HepG2 (cell line): ENCODE measurements around the gene SLC25A15. TPM values are rescaled to one million over a fixed set of nuclear protein-coding genes. Genes with fewer than 3 reads are reported as not detected.

Source experiments
- ARHGAP35 ChIP-seq: sonication (generic); formaldehyde crosslinking; IDR thresholded peaks from 2 replicates; pipeline ENCODE4 v1.9.0; 2022; ENCODE audit warnings: mild to moderate bottlenecking, inconsistent platforms, moderate library complexity, missing genetic modification reagents, borderline replicate concordance
- CHD4 ChIP-seq: fragments of 200-600 bp; sonication (generic); IDR thresholded peaks from 2 replicates; pipeline ENCODE4 v1.7.0; 2017; ENCODE audit warnings: mild to moderate bottlenecking, low read length, borderline replicate concordance
- KAT2B ChIP-seq: fragments of 150-350 bp; IDR thresholded peaks from 2 replicates; pipeline ENCODE4 v1.6.1; 2014; ENCODE audit warnings: low read depth, low read length, borderline replicate concordance
- MNT ChIP-seq: fragments of 450-650 bp; IDR thresholded peaks from 2 replicates; pipeline ENCODE4 v1.6.1; 2016
- MTF2 ChIP-seq: sonication (generic); formaldehyde crosslinking; IDR thresholded peaks from 2 replicates; pipeline ENCODE4 v1.5.0; 2020; ENCODE audit warnings: missing genetic modification reagents, borderline replicate concordance
- PCBP1 ChIP-seq: fragments of 200-400 bp; formaldehyde crosslinking; IDR thresholded peaks from 2 replicates; pipeline ENCODE4 v1.6.1; 2017; ENCODE audit warnings: mild to moderate bottlenecking, low read depth, low read length, borderline replicate concordance
- SMARCC2 ChIP-seq: fragments of 450-650 bp; IDR thresholded peaks from 2 replicates; pipeline ENCODE4 v1.6.1; 2017; ENCODE audit warnings: antibody characterized with exemption, mild to moderate bottlenecking
- ZNF225 ChIP-seq: sonication (generic); formaldehyde crosslinking; IDR thresholded peaks from 2 replicates; pipeline ENCODE4 v1.4.0; 2020; ENCODE audit warnings: mild to moderate bottlenecking, missing genetic modification reagents
- ZNF260 ChIP-seq: sonication (generic); formaldehyde crosslinking; IDR thresholded peaks from 2 replicates; pipeline ENCODE4 v1.4.0; 2020; ENCODE audit warnings: missing genetic modification reagents, low read depth, mild to moderate bottlenecking, borderline replicate concordance
- ZNF432 ChIP-seq: sonication (generic); formaldehyde crosslinking; IDR thresholded peaks from 2 replicates; pipeline ENCODE4 v1.5.0; 2020; ENCODE audit warnings: missing genetic modification reagents, mild to moderate bottlenecking, borderline replicate concordance
- ZNF451 ChIP-seq: sonication (generic); formaldehyde crosslinking; IDR thresholded peaks from 2 replicates; pipeline ENCODE4 v1.5.0; 2020; ENCODE audit warnings: mild to moderate bottlenecking, missing genetic modification reagents
- ZNF644 ChIP-seq: IDR thresholded peaks from 2 replicates; pipeline ENCODE4 v1.6.1; 2016; ENCODE audit warnings: low read depth
- polyA plus RNA-seq, 8 experiments: library from polyadenylated mRNA; depleted of rRNA in 3 of 8; stranded (reverse) in 7 of 8; unstranded in 1 of 8; fragments of >200 nt; fragmentation: Illumina TruSeq in 4 of 8; extraction: Trizol in 4 of 8; gene quantifications; 2 replicates each; pipeline versions ENCODE4 v1.2.1 to v1.2.3, GENCODE V29; 2011 to 2016; ENCODE audit warnings: low read depth in 4 of 8, missing spikeins in 1 of 8, mixed read lengths in 1 of 8; ENCODE audit not compliant: insufficient read depth in 1 of 8
- total RNA-seq, 5 experiments: library from RNA; depleted of rRNA; stranded (reverse); fragments of >200 nt; fragmentation: Illumina TruSeq; extraction: Trizol; gene quantifications; 2 replicates each; pipeline ENCODE4 v1.2.3, GENCODE V29; 2016; ENCODE audit warnings: low read depth in 1 of 5
- TF ChIP-seq, protein P1 (sequence below): sonication (generic); formaldehyde crosslinking; IDR thresholded peaks from 2 replicates; pipeline ENCODE4 v1.4.0; 2020; ENCODE audit warnings: mild to moderate bottlenecking, missing genetic modification reagents
- TF ChIP-seq, protein P2 (sequence below), 2 experiments: sonication (generic) in 1 of 2; formaldehyde crosslinking in 1 of 2; IDR thresholded peaks; 2 replicates each; pipeline versions ENCODE4 v1.5.1 to v1.6.1; 2011 to 2020; ENCODE audit warnings: borderline replicate concordance in 1 of 2, low read depth in 1 of 2, low read length in 1 of 2, mild to moderate bottlenecking in 1 of 2, missing genetic modification reagents in 1 of 2, moderate library complexity in 1 of 2
- TF ChIP-seq, protein P3 (sequence below): sonication (generic); formaldehyde crosslinking; IDR thresholded peaks from 2 replicates; pipeline ENCODE4 v1.5.0; 2020; ENCODE audit warnings: mild to moderate bottlenecking, missing genetic modification reagents, moderate library complexity

SLC25A15 gene
- total and polyA plus RNA-seq, 2 of the 13 experiments (the other 11 are each of a cell fraction or from before 2014, with no cell fraction given): 17.3 to 39.1 TPM

DNA sequence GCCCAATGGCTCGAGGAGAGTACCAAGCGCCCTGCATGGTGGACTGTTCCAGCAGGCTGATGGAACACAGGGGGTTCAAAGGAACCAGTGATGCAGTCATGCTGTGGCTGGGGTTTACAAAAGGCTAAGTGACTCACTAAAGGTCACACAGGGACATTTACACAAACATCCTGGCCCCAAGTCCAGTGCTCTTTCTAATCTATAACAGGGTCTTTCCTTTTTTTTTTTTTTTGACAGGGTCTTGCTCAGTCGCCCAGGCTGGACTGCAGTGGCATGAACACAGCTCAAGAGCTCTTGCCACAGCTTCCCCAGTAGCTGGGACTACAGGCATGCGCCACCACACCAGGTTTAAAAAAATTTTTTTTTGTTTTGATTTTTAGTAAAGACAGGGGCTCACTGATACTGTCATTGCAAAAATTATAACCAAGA, 2.8 kb upstream of the SLC25A15 start (continued):
- TF ChIP-seq, protein P1, sequence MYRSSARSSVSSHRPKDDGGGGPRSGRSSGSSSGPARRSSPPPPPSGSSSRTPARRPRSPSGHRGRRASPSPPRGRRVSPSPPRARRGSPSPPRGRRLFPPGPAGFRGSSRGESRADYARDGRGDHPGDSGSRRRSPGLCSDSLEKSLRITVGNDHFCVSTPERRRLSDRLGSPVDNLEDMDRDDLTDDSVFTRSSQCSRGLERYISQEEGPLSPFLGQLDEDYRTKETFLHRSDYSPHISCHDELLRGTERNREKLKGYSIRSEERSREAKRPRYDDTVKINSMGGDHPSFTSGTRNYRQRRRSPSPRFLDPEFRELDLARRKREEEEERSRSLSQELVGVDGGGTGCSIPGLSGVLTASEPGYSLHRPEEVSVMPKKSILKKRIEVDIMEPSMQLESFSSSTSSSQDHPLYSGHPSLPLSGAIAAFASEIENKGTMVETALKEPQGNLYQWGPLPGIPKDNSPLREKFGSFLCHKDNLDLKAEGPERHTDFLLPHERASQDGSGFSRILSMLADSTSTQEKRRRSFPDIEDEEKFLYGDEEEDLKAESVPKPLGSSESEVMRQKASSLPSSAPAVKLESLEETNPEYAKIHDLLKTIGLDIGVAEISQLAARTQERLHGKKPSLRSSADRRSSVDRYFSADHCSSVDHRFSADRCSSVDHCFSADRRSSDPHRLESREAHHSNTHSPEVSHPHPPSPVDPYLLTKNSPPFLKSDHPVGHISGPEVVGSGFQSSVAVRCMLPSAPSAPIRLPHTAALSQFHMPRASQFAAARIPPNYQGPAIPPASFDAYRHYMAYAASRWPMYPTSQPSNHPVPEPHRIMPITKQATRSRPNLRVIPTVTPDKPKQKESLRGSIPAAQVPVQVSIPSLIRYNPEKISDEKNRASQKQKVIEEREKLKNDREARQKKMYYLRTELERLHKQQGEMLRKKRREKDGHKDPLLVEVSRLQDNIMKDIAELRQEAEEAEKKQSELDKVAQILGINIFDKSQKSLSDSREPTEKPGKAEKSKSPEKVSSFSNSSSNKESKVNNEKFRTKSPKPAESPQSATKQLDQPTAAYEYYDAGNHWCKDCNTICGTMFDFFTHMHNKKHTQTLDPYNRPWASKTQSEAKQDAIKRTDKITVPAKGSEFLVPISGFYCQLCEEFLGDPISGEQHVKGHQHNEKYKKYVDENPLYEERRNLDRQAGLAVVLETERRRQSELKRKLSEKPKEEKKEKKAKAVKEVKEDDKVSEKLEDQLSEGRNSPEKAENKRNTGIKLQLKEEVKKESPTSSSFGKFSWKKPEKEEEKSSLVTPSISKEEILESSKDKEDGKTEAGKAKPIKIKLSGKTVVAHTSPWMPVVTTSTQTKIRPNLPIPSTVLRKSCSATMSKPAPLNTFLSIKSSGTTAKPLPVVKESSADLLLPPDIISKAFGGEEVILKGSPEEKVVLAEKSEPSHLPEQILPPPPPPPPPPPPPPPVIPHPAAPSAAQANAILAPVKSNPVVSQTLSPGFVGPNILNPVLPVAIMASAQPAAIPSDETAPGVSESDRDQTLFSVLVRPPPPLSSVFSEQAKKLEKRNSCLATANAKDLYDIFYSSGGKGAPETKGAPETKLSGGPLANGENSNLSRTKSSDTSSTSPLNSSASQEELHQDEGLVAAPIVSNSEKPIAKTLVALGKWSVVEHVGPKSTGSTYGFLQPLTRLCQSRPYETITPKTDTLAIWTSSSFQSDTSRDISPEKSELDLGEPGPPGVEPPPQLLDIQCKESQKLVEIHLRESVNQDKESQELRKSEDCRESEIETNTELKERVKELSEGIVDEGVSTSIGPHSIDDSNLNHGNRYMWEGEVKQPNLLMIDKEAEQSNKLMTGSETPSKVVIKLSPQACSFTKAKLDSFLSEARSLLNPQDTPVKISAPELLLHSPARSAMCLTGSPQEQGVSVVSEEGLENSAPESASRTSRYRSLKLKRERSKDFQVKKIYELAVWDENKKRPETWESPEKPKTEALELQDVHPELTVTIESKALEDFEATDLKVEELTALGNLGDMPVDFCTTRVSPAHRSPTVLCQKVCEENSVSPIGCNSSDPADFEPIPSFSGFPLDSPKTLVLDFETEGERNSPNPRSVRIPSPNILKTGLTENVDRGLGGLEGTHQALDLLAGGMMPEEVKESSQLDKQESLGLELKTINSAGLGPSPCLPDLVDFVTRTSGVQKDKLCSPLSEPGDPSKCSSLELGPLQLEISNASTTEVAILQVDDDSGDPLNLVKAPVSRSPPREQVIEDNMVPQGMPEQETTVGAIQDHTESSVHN (CRISPR knock-in tag): no peak
- TF ChIP-seq CHD4 (no peak), SMARCC2 (no peak), ZNF260 (CRISPR knock-in tag) (no peak), ZNF432 (no peak), PCBP1 (no peak), ZNF451 (CRISPR knock-in tag) (no peak), KAT2B (no peak), MTF2 (CRISPR knock-in tag) (no peak), ZNF644 (peak; percentile 91), ZNF225 (CRISPR knock-in tag) (no peak), ARHGAP35 (CRISPR knock-in tag) (no peak), MNT (no peak)
- TF ChIP-seq, protein P2, sequence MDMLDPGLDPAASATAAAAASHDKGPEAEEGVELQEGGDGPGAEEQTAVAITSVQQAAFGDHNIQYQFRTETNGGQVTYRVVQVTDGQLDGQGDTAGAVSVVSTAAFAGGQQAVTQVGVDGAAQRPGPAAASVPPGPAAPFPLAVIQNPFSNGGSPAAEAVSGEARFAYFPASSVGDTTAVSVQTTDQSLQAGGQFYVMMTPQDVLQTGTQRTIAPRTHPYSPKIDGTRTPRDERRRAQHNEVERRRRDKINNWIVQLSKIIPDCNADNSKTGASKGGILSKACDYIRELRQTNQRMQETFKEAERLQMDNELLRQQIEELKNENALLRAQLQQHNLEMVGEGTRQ (IDR thresholded peaks at IDR 0.05; ENCODE audit: low read depth, low read length): no peak
- TF ChIP-seq, protein P2 (CRISPR knock-in tag; IDR thresholded peaks at IDR 0.05; ENCODE audit: borderline replicate concordance): no peak
- TF ChIP-seq, protein P3, sequence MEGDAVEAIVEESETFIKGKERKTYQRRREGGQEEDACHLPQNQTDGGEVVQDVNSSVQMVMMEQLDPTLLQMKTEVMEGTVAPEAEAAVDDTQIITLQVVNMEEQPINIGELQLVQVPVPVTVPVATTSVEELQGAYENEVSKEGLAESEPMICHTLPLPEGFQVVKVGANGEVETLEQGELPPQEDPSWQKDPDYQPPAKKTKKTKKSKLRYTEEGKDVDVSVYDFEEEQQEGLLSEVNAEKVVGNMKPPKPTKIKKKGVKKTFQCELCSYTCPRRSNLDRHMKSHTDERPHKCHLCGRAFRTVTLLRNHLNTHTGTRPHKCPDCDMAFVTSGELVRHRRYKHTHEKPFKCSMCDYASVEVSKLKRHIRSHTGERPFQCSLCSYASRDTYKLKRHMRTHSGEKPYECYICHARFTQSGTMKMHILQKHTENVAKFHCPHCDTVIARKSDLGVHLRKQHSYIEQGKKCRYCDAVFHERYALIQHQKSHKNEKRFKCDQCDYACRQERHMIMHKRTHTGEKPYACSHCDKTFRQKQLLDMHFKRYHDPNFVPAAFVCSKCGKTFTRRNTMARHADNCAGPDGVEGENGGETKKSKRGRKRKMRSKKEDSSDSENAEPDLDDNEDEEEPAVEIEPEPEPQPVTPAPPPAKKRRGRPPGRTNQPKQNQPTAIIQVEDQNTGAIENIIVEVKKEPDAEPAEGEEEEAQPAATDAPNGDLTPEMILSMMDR (CRISPR knock-in tag): no peak
